Left ventricle myocardium inferior (tissue), 1 donor: ENCODE measurements around the gene GDPD3. TPM values are rescaled to one million over a fixed set of nuclear protein-coding genes. Genes with fewer than 3 reads are reported as not detected.

Source experiments
- DNase-seq: peaks from one replicate; pipeline ENCODE4 v3.0.0-alpha.2; 2020
- H3K27ac ChIP-seq: fragments of 200-600 bp; replicated peaks from 2 replicates; pipeline ENCODE4 v1.8.0; 2021
- H3K27me3 ChIP-seq: fragments of 200-600 bp; 2 replicates; pipeline ENCODE4 v1.8.0; 2021; ENCODE audit warnings: low read depth
- H3K36me3 ChIP-seq: fragments of 200-600 bp; 2 replicates; pipeline ENCODE4 v1.8.0; 2021
- H3K4me1 ChIP-seq: fragments of 200-600 bp; 2 replicates; pipeline ENCODE4 v1.8.0; 2021
- H3K4me3 ChIP-seq: fragments of 200-600 bp; 2 replicates; pipeline ENCODE4 v1.8.0; 2021; ENCODE audit warnings: mild to moderate bottlenecking, moderate library complexity
- H3K9me3 ChIP-seq: fragments of 200-600 bp; replicated peaks from 2 replicates; pipeline ENCODE4 v1.8.0; 2021
- CTCF ChIP-seq: fragments of 200-600 bp; IDR thresholded peaks from 2 replicates; pipeline ENCODE4 v1.8.0; 2021; ENCODE audit warnings: antibody characterized with exemption, mild to moderate bottlenecking, borderline replicate concordance
- intact Hi-C: fragments of 100-400 bp; cut with micrococcal nuclease; formaldehyde crosslinking; loops from one replicate; pipeline ENCODE4 v1.11.0; 2022
- long read RNA-seq: library from polyadenylated mRNA; unstranded; transcript quantifications from one replicate; pipeline ENCODE4 v2.0.0, GENCODE V29; 2021
- total RNA-seq: library from RNA; stranded (reverse); fragmentation: NEBNext Ultra II Directional; extraction: Animal tissue kit (Norgen Biotek cat#: 25700); gene quantifications from one replicate; pipeline ENCODE4 v1.2.1, GENCODE V29; 2021
- donor health status: DM: no; HTN: yes; CAD: no; lungs with severe emphysema.

Gene GDPD3
- total RNA-seq = 2.3 TPM
- long read RNA-seq, partial matches to known transcripts = 1 of 3 reads
- long read RNA-seq, other reads (novel, unspliced or antisense) = 2 of 3 reads

- Histone ChIP-seq H3K9me3 (no peaks in the 10 kb centered on the region), H3K36me3 (peaks cover 89% of the 10 kb centered on the region), H3K4me1 (peaks cover 9% of the 10 kb centered on the region), H3K27ac (no peak within 1 kb of the TSS), H3K27me3 (no peaks in the 10 kb centered on the region), H3K4me3 (no peak within 1 kb of the TSS)
- DNase-seq = peak; percentile 56
- intact Hi-C loops = no loop called here
- TF ChIP-seq CTCF = no peak
Observed at GRCh38 chr16:30113031-30113710, at the start of gene GDPD3. Gene GDPD3 (minus strand): TSS chr16:30113537. CDS start chr16:30113478, 59 bp downstream.

GRCh38 chr16:30157214-30157613 lies 43.9 kb upstream of the GDPD3 start:
- H3K4me3 ChIP-seq = no peak overlapping the region
- H3K9me3 ChIP-seq = no peaks in the 10 kb centered on the region
- H3K36me3 ChIP-seq = no peaks in the 10 kb centered on the region
- no peaks in the 10 kb centered on the region for H3K4me1 ChIP-seq
- H3K27ac ChIP-seq = no peak overlapping the region
- DNase-seq = no peak
- no peaks in the 10 kb centered on the region for H3K27me3 ChIP-seq
- intact Hi-C loops = no loop called here
- no peak for TF ChIP-seq CTCF

- no peaks in the 10 kb centered on the region for H3K4me1 ChIP-seq
- no peaks in the 10 kb centered on the region for H3K27me3 ChIP-seq
- H3K36me3 ChIP-seq = no peaks in the 10 kb centered on the region
- intact Hi-C loops = no loop called here
- TF ChIP-seq CTCF = no peak
- H3K4me3 ChIP-seq = no peak overlapping the region
- H3K9me3 ChIP-seq = peaks cover 1% of the 10 kb centered on the region
- DNase-seq = no peak
- H3K27ac ChIP-seq = no peak overlapping the region
Observed at GRCh38 chr16:30155188-30155587, 41.9 kb upstream of the GDPD3 start.

- Histone ChIP-seq H3K27me3 (no peaks in the 10 kb centered on the region), H3K27ac (no peak overlapping the region)
- no peak for TF ChIP-seq CTCF
Observed at GRCh38 chr16:30152517-30152916, 39.2 kb upstream of the GDPD3 start.

GRCh38 chr16:30151091-30151490 lies 37.8 kb upstream of the GDPD3 start:
- intact Hi-C loops = no loop called here
- TF ChIP-seq CTCF = no peak
- no peak overlapping the region for H3K27ac ChIP-seq
- H3K9me3 ChIP-seq = peaks cover 17% of the 10 kb centered on the region
- no peaks in the 10 kb centered on the region for H3K36me3 ChIP-seq
- no peaks in the 10 kb centered on the region for H3K27me3 ChIP-seq
- no peak for DNase-seq
- no peak overlapping the region for H3K4me3 ChIP-seq
- H3K4me1 ChIP-seq = no peaks in the 10 kb centered on the region

More at GRCh38 chr16:30152517-30152916, 39.2 kb upstream of the GDPD3 start:
- intact Hi-C loops = no loop called here
- H3K36me3 ChIP-seq = no peaks in the 10 kb centered on the region
- no peak overlapping the region for H3K4me3 ChIP-seq
- peaks cover 17% of the 10 kb centered on the region for H3K9me3 ChIP-seq
- no peak for DNase-seq
- H3K4me1 ChIP-seq = no peaks in the 10 kb centered on the region
